ENCODE measurements around the gene ATP6AP1.

The ATP6AP1 gene

DNA sequence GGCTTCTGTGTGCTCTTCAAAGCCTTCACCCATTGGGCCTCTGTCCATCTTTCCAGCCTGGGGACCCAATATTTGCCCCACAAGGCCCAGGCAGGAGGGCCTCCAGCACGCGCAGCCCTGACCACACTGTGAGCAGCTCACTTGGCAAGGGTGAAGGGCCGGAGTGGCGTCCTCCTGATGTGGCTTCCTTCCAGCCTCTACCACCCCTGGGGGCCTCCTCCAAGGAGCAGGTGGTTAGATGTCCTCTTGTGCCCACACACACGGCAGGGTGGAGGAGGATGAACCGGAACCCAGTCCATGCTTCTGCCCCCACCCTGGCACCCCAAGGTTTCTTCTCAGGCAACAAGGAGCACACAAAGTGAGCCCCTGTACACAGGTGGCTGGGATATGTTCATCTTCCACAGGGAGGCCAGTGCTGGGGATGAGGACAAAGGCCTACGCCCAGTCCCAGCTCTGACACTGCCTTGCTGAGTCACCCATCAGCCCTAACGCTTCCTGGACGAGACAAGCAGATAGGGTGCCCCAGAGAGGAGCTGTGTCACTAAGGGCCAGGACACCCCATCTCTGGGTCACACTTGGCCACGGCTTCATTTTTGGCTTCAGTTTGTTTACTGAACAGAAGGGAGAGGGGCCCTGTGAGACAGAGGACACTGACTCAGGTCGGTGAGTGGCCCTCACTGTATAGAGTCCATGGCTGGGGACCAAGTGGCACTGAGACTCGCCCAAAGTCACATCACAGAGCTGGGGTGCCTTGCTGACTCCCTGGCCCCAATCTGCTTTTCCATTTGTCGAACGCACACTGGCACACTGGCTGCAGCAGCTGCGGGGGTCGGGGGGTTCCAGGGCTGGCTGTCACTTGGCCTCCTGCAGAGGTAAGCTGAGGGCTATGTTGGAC is 56.0 kb downstream of the ATP6AP1 start:
- Histone ChIP-seq H3K36me3 (replicated peaks) (no peaks in the 10 kb centered on the region), H3K27me3 (replicated peaks) (no peaks in the 10 kb centered on the region), H3K27ac (no peak overlapping the region), H3K4me3 (ENCODE audit: low read depth, low read length) (no peak overlapping the region)
- DNase-seq = no peak
- TF ChIP-seq, protein P1, sequence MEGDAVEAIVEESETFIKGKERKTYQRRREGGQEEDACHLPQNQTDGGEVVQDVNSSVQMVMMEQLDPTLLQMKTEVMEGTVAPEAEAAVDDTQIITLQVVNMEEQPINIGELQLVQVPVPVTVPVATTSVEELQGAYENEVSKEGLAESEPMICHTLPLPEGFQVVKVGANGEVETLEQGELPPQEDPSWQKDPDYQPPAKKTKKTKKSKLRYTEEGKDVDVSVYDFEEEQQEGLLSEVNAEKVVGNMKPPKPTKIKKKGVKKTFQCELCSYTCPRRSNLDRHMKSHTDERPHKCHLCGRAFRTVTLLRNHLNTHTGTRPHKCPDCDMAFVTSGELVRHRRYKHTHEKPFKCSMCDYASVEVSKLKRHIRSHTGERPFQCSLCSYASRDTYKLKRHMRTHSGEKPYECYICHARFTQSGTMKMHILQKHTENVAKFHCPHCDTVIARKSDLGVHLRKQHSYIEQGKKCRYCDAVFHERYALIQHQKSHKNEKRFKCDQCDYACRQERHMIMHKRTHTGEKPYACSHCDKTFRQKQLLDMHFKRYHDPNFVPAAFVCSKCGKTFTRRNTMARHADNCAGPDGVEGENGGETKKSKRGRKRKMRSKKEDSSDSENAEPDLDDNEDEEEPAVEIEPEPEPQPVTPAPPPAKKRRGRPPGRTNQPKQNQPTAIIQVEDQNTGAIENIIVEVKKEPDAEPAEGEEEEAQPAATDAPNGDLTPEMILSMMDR (IDR thresholded peaks at IDR 0.05; ENCODE audit: low read depth, low read length, missing control alignments) = no peak
- in situ Hi-C loops (cut with HindIII; ENCODE audit: low pct_ligation_motif_present, low sequenced_read_pairs) = no loop called here

DNA sequence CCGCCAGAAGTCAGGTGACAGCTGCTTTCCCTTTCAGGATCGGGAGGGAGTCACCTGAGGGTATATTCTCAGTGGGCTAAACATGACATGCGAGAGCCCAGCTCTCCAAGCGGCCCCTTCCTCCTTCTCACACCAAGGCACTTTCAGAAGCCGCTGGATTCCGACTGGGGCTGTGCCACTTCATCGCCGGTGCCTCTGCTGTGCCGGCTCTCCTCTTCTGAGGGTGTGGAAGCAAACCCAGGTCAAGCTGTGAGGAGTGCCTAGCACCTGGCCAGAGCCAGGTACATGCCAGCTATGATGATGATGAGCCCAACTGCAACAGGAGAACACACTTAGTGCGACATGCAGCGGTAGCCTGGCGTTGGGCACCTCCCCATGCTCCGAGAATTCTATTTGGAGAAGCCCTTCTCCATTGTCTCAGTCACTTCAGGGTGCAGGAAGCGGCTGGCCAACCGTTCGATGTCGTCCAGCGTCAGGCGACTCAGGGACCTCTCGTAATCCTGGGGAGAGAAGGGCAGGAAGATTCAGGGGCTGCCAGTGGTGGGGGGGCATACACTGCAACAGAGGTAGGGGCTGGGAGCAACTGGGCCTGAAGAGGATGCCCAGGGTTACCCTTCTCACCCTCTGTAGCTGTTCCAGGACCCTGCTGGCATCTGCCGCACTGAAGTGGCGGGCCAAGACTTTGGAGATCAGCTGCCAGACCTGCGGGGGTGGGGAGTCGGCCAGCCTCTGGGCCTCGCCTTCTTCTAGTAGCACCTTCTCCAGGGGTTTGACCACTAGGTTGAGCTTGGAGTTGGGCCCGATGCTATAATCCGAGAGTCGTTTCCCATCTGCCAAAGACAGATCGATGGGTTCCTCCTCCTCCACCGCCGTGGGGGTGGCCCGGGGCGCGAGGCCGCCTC is 56.9 kb downstream of the ATP6AP1 start:
- H3K36me3 ChIP-seq (replicated peaks) = no peaks in the 10 kb centered on the region
- no peak overlapping the region for H3K27ac ChIP-seq
- TF ChIP-seq, protein P1 (IDR thresholded peaks at IDR 0.05; ENCODE audit: low read depth, low read length, missing control alignments) = no peak
- no peak for DNase-seq
- in situ Hi-C loops (cut with HindIII; ENCODE audit: low pct_ligation_motif_present, low sequenced_read_pairs) = no loop called here
- no peaks in the 10 kb centered on the region for H3K27me3 ChIP-seq (replicated peaks)
- H3K4me3 ChIP-seq (ENCODE audit: low read depth, low read length) = peak overlapping the region; percentile 60

DNA sequence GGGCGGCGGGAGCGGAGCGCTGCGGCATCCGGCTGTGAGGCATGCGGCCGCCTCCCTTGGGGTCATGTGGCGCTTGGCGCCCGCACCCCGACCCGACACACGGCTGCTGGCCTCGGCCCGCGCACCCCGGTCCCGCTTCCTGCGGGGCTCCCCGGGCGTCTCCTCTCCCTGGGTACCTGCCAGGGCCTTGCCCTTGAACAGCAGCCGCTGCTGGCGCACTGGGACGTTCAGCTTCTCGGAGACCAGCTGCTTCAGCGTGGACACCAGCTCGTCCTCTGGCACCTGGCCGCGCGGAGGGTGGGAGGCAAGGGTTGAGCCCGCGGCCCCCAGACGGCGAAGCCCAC is 57.5 kb downstream of the ATP6AP1 start:
- in situ Hi-C loops (cut with HindIII; ENCODE audit: low pct_ligation_motif_present, low sequenced_read_pairs) = no loop called here
- TF ChIP-seq, protein P1 (IDR thresholded peaks at IDR 0.05; ENCODE audit: low read depth, low read length, missing control alignments) = no peak
- Histone ChIP-seq H3K27me3 (replicated peaks) (no peaks in the 10 kb centered on the region), H3K36me3 (replicated peaks) (no peaks in the 10 kb centered on the region), H3K4me3 (ENCODE audit: low read depth, low read length) (peak overlapping the region; percentile 60), H3K27ac (peak overlapping the region; percentile 23)
- DNase-seq = no peak

Data from brain microvascular endothelial cell (primary cell).